ENCODE results near the gene FILIP1.

Gene FILIP1

DNA sequence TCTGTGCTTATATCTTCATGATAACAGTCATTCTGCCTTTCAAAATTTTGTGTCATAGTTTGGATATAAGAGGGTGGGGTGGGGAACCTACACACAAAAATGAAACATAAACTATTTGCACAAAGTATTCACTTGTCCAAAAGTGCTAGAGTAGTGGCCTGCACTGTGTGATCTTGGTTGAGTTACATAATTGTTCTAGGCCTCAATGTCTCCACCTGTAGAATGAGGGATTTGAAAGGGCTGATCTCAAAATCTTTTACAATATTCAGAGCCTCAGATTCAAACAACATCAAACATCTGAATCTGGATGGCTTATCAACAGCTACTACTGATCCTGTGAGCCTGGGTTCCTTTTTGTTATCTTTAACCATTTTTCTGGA is 144.7 kb downstream of the FILIP1 start:
- H3K36me3 ChIP-seq (replicated peaks in 1 of 2; ENCODE audit: control insufficient read depth in 2 of 2, insufficient read depth in 2 of 2, low read length in 2 of 2) = no peaks in the 10 kb centered on the region
- no peak overlapping the region for H2BK120ac ChIP-seq (ENCODE audit: low read depth, low read length)
- H3K4me3 ChIP-seq (ENCODE audit: low read length in 2 of 2) = peak overlapping the region in 1 of 2 donors; percentile 46

DNA sequence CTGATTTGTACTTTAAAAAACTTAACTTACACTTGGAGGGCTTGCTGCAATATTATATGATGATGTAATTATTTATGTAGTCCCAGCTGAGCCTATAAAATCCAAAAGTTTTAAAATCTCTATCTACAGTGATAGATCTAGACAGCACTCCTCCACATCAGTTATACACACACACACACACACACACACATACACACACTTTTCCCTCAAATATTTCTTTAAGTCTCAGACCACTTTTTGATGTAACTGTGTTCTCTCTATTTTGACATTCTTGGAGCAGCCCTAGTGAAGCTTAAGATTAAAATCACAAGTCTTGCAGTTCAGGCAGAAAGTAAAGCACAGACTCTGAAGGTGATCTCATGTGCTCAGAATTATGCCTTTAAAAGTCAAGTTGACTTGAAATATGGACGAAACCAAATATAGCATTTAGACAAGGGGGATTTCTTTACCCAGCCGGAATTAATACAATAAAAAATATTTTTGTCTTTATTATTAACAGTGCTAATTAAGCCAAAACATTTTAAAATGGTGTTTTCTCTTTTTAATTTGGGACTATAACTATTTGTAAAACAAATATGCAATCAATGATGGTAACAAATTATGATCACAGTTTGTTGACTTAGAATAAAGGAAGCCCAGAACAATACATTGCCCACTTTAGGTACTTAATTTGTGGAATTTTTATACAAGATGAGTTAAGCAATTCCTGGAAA is 145.5 kb downstream of the FILIP1 start:
- H3K27ac ChIP-seq (replicated peaks; ENCODE audit: low read length) = no peak overlapping the region
- DNase-seq (ENCODE audit: low spot score) = no peak

More for the DNA sequence above, 144.7 kb downstream of the FILIP1 start:
- no peak overlapping the region for H4K91ac ChIP-seq (ENCODE audit: low read depth, low read length, poor library complexity)
- no peak overlapping the region for H3K14ac ChIP-seq (ENCODE audit: low read length)
- H3K27ac ChIP-seq (replicated peaks; ENCODE audit: low read length) = peak overlapping the region; percentile 97
- H2BK15ac ChIP-seq (ENCODE audit: low read length) = no peak overlapping the region
- H3K23ac ChIP-seq (ENCODE audit: low read depth, low read length, poor library complexity) = no peak overlapping the region
- H2BK12ac ChIP-seq (ENCODE audit: low read length) = no peak overlapping the region
- peak overlapping the region; percentile 85 for H3K4me2 ChIP-seq (ENCODE audit: insufficient read depth, low read length, poor library complexity, severe bottlenecking)
- peaks cover 0 to 2% (median 0%) of the 10 kb centered on the region in 3 experiments for H3K27me3 ChIP-seq (ENCODE audit: control insufficient read depth in 3 of 3, insufficient read depth in 3 of 3, low read depth in 1 of 3, low read length in 3 of 3)
- no peaks in the 10 kb centered on the region for H3K9me3 ChIP-seq (replicated peaks in 1 of 2; ENCODE audit: control insufficient read depth in 2 of 2, insufficient read depth in 1 of 2, low read depth in 1 of 2, low read length in 2 of 2)
- no peak overlapping the region for H3K4ac ChIP-seq (ENCODE audit: low read length)
- H2AFZ ChIP-seq (ENCODE audit: low read length) = peak overlapping the region; percentile 91
- H2AK5ac ChIP-seq (ENCODE audit: low read depth, low read length) = no peak overlapping the region
- peaks cover 3 to 16% of the 10 kb centered on the region in 2 donors for H3K4me1 ChIP-seq (ENCODE audit: control insufficient read depth in 2 of 2, insufficient read depth in 1 of 2, low read depth in 1 of 2, low read length in 2 of 2)
- peaks cover 1% of the 10 kb centered on the region for H3K79me1 ChIP-seq (ENCODE audit: low read depth, low read length)
- no peak overlapping the region for H3K18ac ChIP-seq (ENCODE audit: low read length)
- DNase-seq (ENCODE audit: low spot score) = no peak
- no peak overlapping the region for H3K9ac ChIP-seq (ENCODE audit: low read depth, low read length, poor library complexity)
- H2BK5ac ChIP-seq (ENCODE audit: low read length) = no peak overlapping the region
- no peak overlapping the region for H4K8ac ChIP-seq (ENCODE audit: low read depth, low read length)

DNA sequence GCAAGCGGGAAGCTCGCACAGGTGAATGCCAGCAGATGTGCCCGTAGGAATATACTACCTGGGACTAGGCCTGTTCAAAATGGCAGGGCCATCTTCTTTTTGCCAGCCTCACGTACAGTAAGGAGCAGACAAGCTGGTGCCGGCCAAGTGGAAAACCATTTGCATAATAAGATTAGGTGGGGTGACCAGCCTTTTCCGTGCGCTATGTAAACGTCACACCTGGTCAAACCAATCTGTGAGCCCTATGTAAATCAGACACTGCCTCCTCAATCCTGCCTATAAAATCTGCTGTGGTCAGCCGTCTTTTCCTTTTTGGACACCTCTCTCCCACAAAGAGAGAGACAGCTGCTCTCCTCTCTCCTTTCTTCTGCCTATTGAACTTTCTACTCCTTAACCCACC is 148.2 kb downstream of the FILIP1 start:
- H2BK5ac ChIP-seq (ENCODE audit: low read length) = no peak overlapping the region
- no peak overlapping the region for H3K18ac ChIP-seq (ENCODE audit: low read length)
- H2AK5ac ChIP-seq (ENCODE audit: low read depth, low read length) = no peak overlapping the region
- no peak overlapping the region for H3K27ac ChIP-seq (replicated peaks; ENCODE audit: low read length)
- no peak overlapping the region for H4K8ac ChIP-seq (ENCODE audit: low read depth, low read length)
- H2AFZ ChIP-seq (ENCODE audit: low read length) = no peak overlapping the region
- H3K27me3 ChIP-seq (ENCODE audit: control insufficient read depth in 3 of 3, insufficient read depth in 3 of 3, low read depth in 1 of 3, low read length in 3 of 3) = no peaks in the 10 kb centered on the region
- no peak overlapping the region for H2BK15ac ChIP-seq (ENCODE audit: low read length)
- H4K91ac ChIP-seq (ENCODE audit: low read depth, low read length, poor library complexity) = no peak overlapping the region
- H3K23ac ChIP-seq (ENCODE audit: low read depth, low read length, poor library complexity) = no peak overlapping the region
- no peak for DNase-seq (ENCODE audit: low spot score)
- H3K9me3 ChIP-seq (replicated peaks in 1 of 2; ENCODE audit: control insufficient read depth in 2 of 2, insufficient read depth in 1 of 2, low read depth in 1 of 2, low read length in 2 of 2) = no peaks in the 10 kb centered on the region
- no peaks in the 10 kb centered on the region for H3K36me3 ChIP-seq (replicated peaks in 1 of 2; ENCODE audit: control insufficient read depth in 2 of 2, insufficient read depth in 2 of 2, low read length in 2 of 2)
- no peak overlapping the region for H3K4ac ChIP-seq (ENCODE audit: low read length)
- peaks cover 1% of the 10 kb centered on the region for H3K79me1 ChIP-seq (ENCODE audit: low read depth, low read length)
- H3K9ac ChIP-seq (ENCODE audit: low read depth, low read length, poor library complexity) = no peak overlapping the region
- peak overlapping the region; percentile 12 for H3K14ac ChIP-seq (ENCODE audit: low read length)
- no peak overlapping the region for H3K4me2 ChIP-seq (ENCODE audit: insufficient read depth, low read length, poor library complexity, severe bottlenecking)
- H2BK12ac ChIP-seq (ENCODE audit: low read length) = no peak overlapping the region
- no CpG with 5 or more reads among the region's 9 CpGs for WGBS, 2 donors (ENCODE audit: extremely low coverage in 2 of 2, insufficient read length in 2 of 2, insufficient replicate concordance in 1 of 2)
- H3K4me1 ChIP-seq (ENCODE audit: control insufficient read depth in 2 of 2, insufficient read depth in 1 of 2, low read depth in 1 of 2, low read length in 2 of 2) = peaks cover 3 to 15% of the 10 kb centered on the region in 2 donors
- no peak overlapping the region for H2BK120ac ChIP-seq (ENCODE audit: low read depth, low read length)
- no peak overlapping the region for H3K4me3 ChIP-seq (ENCODE audit: low read length in 2 of 2)

More for the DNA sequence above, 145.5 kb downstream of the FILIP1 start:
- no CpG with 5 or more reads among the region's 2 CpGs for WGBS, 2 donors (ENCODE audit: extremely low coverage in 2 of 2, insufficient read length in 2 of 2, insufficient replicate concordance in 1 of 2)
- Histone ChIP-seq H3K4me1 (ENCODE audit: control insufficient read depth in 2 of 2, insufficient read depth in 1 of 2, low read depth in 1 of 2, low read length in 2 of 2) (peaks cover 3 to 16% of the 10 kb centered on the region in 2 donors), H2BK12ac (ENCODE audit: low read length) (no peak overlapping the region), H3K14ac (ENCODE audit: low read length) (no peak overlapping the region), H2AK5ac (ENCODE audit: low read depth, low read length) (no peak overlapping the region), H4K91ac (ENCODE audit: low read depth, low read length, poor library complexity) (no peak overlapping the region), H2BK5ac (ENCODE audit: low read length) (no peak overlapping the region), H3K4me2 (ENCODE audit: insufficient read depth, low read length, poor library complexity, severe bottlenecking) (no peak overlapping the region), H3K4ac (ENCODE audit: low read length) (no peak overlapping the region), H3K79me1 (ENCODE audit: low read depth, low read length) (peaks cover 1% of the 10 kb centered on the region), H3K9ac (ENCODE audit: low read depth, low read length, poor library complexity) (no peak overlapping the region), H3K36me3 (replicated peaks in 1 of 2; ENCODE audit: control insufficient read depth in 2 of 2, insufficient read depth in 2 of 2, low read length in 2 of 2) (no peaks in the 10 kb centered on the region), H4K8ac (ENCODE audit: low read depth, low read length) (no peak overlapping the region), H3K27me3 (ENCODE audit: control insufficient read depth in 3 of 3, insufficient read depth in 3 of 3, low read depth in 1 of 3, low read length in 3 of 3) (peaks cover 0 to 2% (median 0%) of the 10 kb centered on the region in 3 experiments), H3K4me3 (ENCODE audit: low read length in 2 of 2) (no peak overlapping the region), H3K18ac (ENCODE audit: low read length) (no peak overlapping the region), H3K23ac (ENCODE audit: low read depth, low read length, poor library complexity) (no peak overlapping the region), H3K9me3 (replicated peaks in 1 of 2; ENCODE audit: control insufficient read depth in 2 of 2, insufficient read depth in 1 of 2, low read depth in 1 of 2, low read length in 2 of 2) (no peaks in the 10 kb centered on the region), H2BK15ac (ENCODE audit: low read length) (no peak overlapping the region), H2BK120ac (ENCODE audit: low read depth, low read length) (no peak overlapping the region), H2AFZ (ENCODE audit: low read length) (no peak overlapping the region)

DNA sequence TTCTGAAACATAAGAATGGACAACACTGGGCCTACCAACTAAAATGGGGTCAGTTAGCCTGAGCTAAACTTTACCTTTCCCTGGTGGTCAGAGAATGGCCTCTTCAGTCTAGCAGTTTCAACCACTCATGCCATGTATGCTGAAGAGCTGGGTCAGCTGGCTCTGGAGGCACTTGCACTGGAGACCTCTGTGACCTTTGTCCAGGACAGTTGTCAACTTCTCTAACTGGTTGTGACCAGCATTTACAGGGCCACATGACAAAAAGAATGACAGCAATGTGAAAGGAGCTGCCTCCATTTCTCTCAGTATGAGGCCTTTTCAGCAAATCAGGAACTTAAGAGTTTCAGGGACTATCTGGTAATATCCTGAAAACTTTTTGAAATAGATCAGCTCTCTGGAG is 149.1 kb downstream of the FILIP1 start:
- H3K18ac ChIP-seq (ENCODE audit: low read length) = no peak overlapping the region

More for the DNA sequence above, 149.1 kb downstream of the FILIP1 start:
- no peaks in the 10 kb centered on the region for H3K36me3 ChIP-seq (replicated peaks in 1 of 2; ENCODE audit: control insufficient read depth in 2 of 2, insufficient read depth in 2 of 2, low read length in 2 of 2)
- H3K9ac ChIP-seq (ENCODE audit: low read depth, low read length, poor library complexity) = no peak overlapping the region
- no peak for DNase-seq (ENCODE audit: low spot score)
- no peak overlapping the region for H4K8ac ChIP-seq (ENCODE audit: low read depth, low read length)
- H2BK120ac ChIP-seq (ENCODE audit: low read depth, low read length) = no peak overlapping the region
- no peak overlapping the region for H2BK15ac ChIP-seq (ENCODE audit: low read length)
- no peak overlapping the region for H3K4me3 ChIP-seq (ENCODE audit: low read length in 2 of 2)
- H3K27me3 ChIP-seq (ENCODE audit: control insufficient read depth in 3 of 3, insufficient read depth in 3 of 3, low read depth in 1 of 3, low read length in 3 of 3) = no peaks in the 10 kb centered on the region
- peak overlapping the region; percentile 47 for H2AFZ ChIP-seq (ENCODE audit: low read length)
- H3K79me1 ChIP-seq (ENCODE audit: low read depth, low read length) = peaks cover 1% of the 10 kb centered on the region
- no peak overlapping the region for H3K14ac ChIP-seq (ENCODE audit: low read length)
- no peak overlapping the region for H3K4me2 ChIP-seq (ENCODE audit: insufficient read depth, low read length, poor library complexity, severe bottlenecking)
- H3K9me3 ChIP-seq (replicated peaks in 1 of 2; ENCODE audit: control insufficient read depth in 2 of 2, insufficient read depth in 1 of 2, low read depth in 1 of 2, low read length in 2 of 2) = no peaks in the 10 kb centered on the region
- no peak overlapping the region for H3K4ac ChIP-seq (ENCODE audit: low read length)
- H3K4me1 ChIP-seq (ENCODE audit: control insufficient read depth in 2 of 2, insufficient read depth in 1 of 2, low read depth in 1 of 2, low read length in 2 of 2) = peaks cover 3 to 15% of the 10 kb centered on the region in 2 donors
- H2BK5ac ChIP-seq (ENCODE audit: low read length) = no peak overlapping the region
- no peak overlapping the region for H3K27ac ChIP-seq (replicated peaks; ENCODE audit: low read length)
- H3K23ac ChIP-seq (ENCODE audit: low read depth, low read length, poor library complexity) = no peak overlapping the region
- H2BK12ac ChIP-seq (ENCODE audit: low read length) = no peak overlapping the region
- H4K91ac ChIP-seq (ENCODE audit: low read depth, low read length, poor library complexity) = no peak overlapping the region
- no peak overlapping the region for H2AK5ac ChIP-seq (ENCODE audit: low read depth, low read length)
